Trophoblast cell (in vitro differentiated cells and primary cell): Measurements from ENCODE around the gene CMYA5.

ENCODE experiments used
- DNase-seq, 2 donors: peaks; one replicate each; pipeline ENCODE4 v3.0.0-alpha.2; 2016
- H2AFZ ChIP-seq: 2 replicates; pipeline ENCODE4 v1.6.1; 2013; ENCODE audit warnings: low read length, moderate library complexity, mild to moderate bottlenecking; ENCODE audit not compliant: insufficient read depth, poor library complexity
- H2AK5ac ChIP-seq: 2 replicates; pipeline ENCODE4 v1.6.1; 2013; ENCODE audit warnings: mild to moderate bottlenecking, low read length
- H2BK120ac ChIP-seq: 2 replicates; pipeline ENCODE4 v1.6.1; 2013; ENCODE audit warnings: low read length, mild to moderate bottlenecking, moderate library complexity; ENCODE audit not compliant: insufficient read depth, poor library complexity
- H2BK12ac ChIP-seq: 2 replicates; pipeline ENCODE4 v1.6.1; 2013; ENCODE audit warnings: mild to moderate bottlenecking, low read length, moderate library complexity
- H2BK5ac ChIP-seq: 2 replicates; pipeline ENCODE4 v1.6.1; 2013; ENCODE audit warnings: low read length, low read depth, moderate library complexity, mild to moderate bottlenecking; ENCODE audit not compliant: poor library complexity
- H3K14ac ChIP-seq: 2 replicates; pipeline ENCODE4 v1.6.1; 2013; ENCODE audit warnings: mild to moderate bottlenecking, low read length
- H3K18ac ChIP-seq: 2 replicates; pipeline ENCODE4 v1.6.1; 2013; ENCODE audit warnings: mild to moderate bottlenecking, low read length
- H3K23ac ChIP-seq: 2 replicates; pipeline ENCODE4 v1.6.1; 2013; ENCODE audit warnings: low read length
- H3K27ac ChIP-seq: 2 replicates; pipeline ENCODE4 v1.5.1; 2013; ENCODE audit warnings: low read depth, mild to moderate bottlenecking, inconsistent platforms, low read length, moderate library complexity
- H3K27me3 ChIP-seq: 2 replicates; pipeline ENCODE4 v1.6.1; 2013; ENCODE audit warnings: inconsistent platforms, mild to moderate bottlenecking, low read length, moderate library complexity; ENCODE audit not compliant: insufficient read depth
- H3K36me3 ChIP-seq, 2 experiments: 1 replicate in 1 of 2; 2 replicates in 1 of 2; pipeline ENCODE4 v1.6.1; 2013; ENCODE audit warnings: low read length in 2 of 2, mild to moderate bottlenecking in 2 of 2, moderate library complexity in 1 of 2; ENCODE audit not compliant: insufficient read depth in 2 of 2, control insufficient read depth in 1 of 2
- H3K4ac ChIP-seq: 2 replicates; pipeline ENCODE4 v1.6.1; 2013; ENCODE audit warnings: low read depth, mild to moderate bottlenecking, low read length, moderate library complexity
- H3K4me1 ChIP-seq, 2 experiments: 1 replicate in 1 of 2; 2 replicates in 1 of 2; pipeline ENCODE4 v1.6.1; 2013; ENCODE audit warnings: low read length in 2 of 2, mild to moderate bottlenecking in 2 of 2, moderate library complexity in 1 of 2; ENCODE audit not compliant: insufficient read depth in 2 of 2, control insufficient read depth in 1 of 2
- H3K4me2 ChIP-seq: 2 replicates; pipeline ENCODE4 v1.6.1; 2013; ENCODE audit warnings: inconsistent platforms, mild to moderate bottlenecking, low read length, moderate library complexity
- H3K4me3 ChIP-seq: 2 replicates; pipeline ENCODE4 v1.5.1; 2013; ENCODE audit warnings: mild to moderate bottlenecking, low read depth, low read length, inconsistent platforms
- H3K79me1 ChIP-seq: one replicate; pipeline ENCODE4 v1.6.1; 2013; ENCODE audit warnings: low read length
- H3K79me2 ChIP-seq: 2 replicates; pipeline ENCODE4 v1.6.1; 2013; ENCODE audit warnings: low read length, mild to moderate bottlenecking; ENCODE audit not compliant: control insufficient read depth, insufficient read depth, poor library complexity
- H3K9ac ChIP-seq: 2 replicates; pipeline ENCODE4 v1.6.1; 2013; ENCODE audit warnings: mild to moderate bottlenecking, low read length
- H3K9me3 ChIP-seq: 2 replicates; pipeline ENCODE4 v1.6.1; 2013; ENCODE audit warnings: low read depth, mild to moderate bottlenecking, control low read depth, inconsistent platforms, low read length; ENCODE audit not compliant: insufficient read depth
- H4K12ac ChIP-seq: 2 replicates; pipeline ENCODE4 v1.6.1; 2013; ENCODE audit warnings: low read depth, mild to moderate bottlenecking, low read length, moderate library complexity
- H4K8ac ChIP-seq: 2 replicates; pipeline ENCODE4 v1.6.1; 2013; ENCODE audit warnings: low read depth, mild to moderate bottlenecking, low read length, moderate library complexity
- H4K91ac ChIP-seq: one replicate; pipeline ENCODE4 v1.6.1; 2013; ENCODE audit warnings: low read depth, mild to moderate bottlenecking, low read length, moderate library complexity
- WGBS: extraction: QIAGEN DNeasy Blood & Tissue Kit; methylation state at CpG from one replicate; pipeline ENCODE4 v1.1.7; 2013; ENCODE audit warnings: missing lambda C conversion rate; ENCODE audit not compliant: insufficient read length, insufficient coverage; ENCODE audit errors: extremely low coverage; 5-methylcytosine and 5-hydroxymethylcytosine counted together

Gene CMYA5

GRCh38 chr5:79686799-79687198, 2.8 kb upstream of the CMYA5 start:
- no peak overlapping the region for H3K4me3 ChIP-seq

GRCh38 chr5:79687889-79688288, 1.7 kb upstream of the CMYA5 start:
- H4K12ac ChIP-seq, result no peak overlapping the region
- H2AFZ ChIP-seq, result no peak overlapping the region
- no peak overlapping the region for H4K8ac ChIP-seq
- H3K9ac ChIP-seq, result no peak overlapping the region
- no peak overlapping the region for H3K23ac ChIP-seq
- no peak overlapping the region for H3K4me3 ChIP-seq
- no peak overlapping the region for H2AK5ac ChIP-seq
- H3K4me2 ChIP-seq, result no peak overlapping the region
- no peak for DNase-seq
- peaks cover 5 to 7% of the 10 kb centered on the region in 2 experiments for H3K36me3 ChIP-seq
- no peak overlapping the region for H2BK120ac ChIP-seq
- H3K27me3 ChIP-seq, result no peaks in the 10 kb centered on the region
- no peak overlapping the region for H3K4ac ChIP-seq
- H3K9me3 ChIP-seq, result peaks cover 2% of the 10 kb centered on the region
- no peak overlapping the region for H2BK5ac ChIP-seq
- peaks cover 3% of the 10 kb centered on the region for H3K79me2 ChIP-seq
- H3K14ac ChIP-seq, result no peak overlapping the region
- H3K79me1 ChIP-seq, result peaks cover 5% of the 10 kb centered on the region
- H4K91ac ChIP-seq, result no peak overlapping the region
- no peak overlapping the region for H3K27ac ChIP-seq
- WGBS, result no CpG with 5 or more reads among the region's 1 CpG
- H3K4me1 ChIP-seq, result peaks cover 0 to 12% of the 10 kb centered on the region in 2 experiments
- H3K18ac ChIP-seq, result no peak overlapping the region
- no peak overlapping the region for H2BK12ac ChIP-seq

More at GRCh38 chr5:79686799-79687198, 2.8 kb upstream of the CMYA5 start:
- Histone ChIP-seq H3K36me3 (peaks cover 9% of the 10 kb centered on the region in 2 experiments), H3K4ac (no peak overlapping the region), H4K8ac (no peak overlapping the region), H4K91ac (no peak overlapping the region), H3K27ac (no peak overlapping the region), H3K9me3 (peaks cover 2% of the 10 kb centered on the region), H3K9ac (no peak overlapping the region), H3K18ac (no peak overlapping the region), H2BK120ac (no peak overlapping the region), H2BK12ac (no peak overlapping the region), H3K27me3 (no peaks in the 10 kb centered on the region), H2AK5ac (no peak overlapping the region), H4K12ac (no peak overlapping the region), H2BK5ac (no peak overlapping the region), H3K79me1 (peaks cover 5% of the 10 kb centered on the region), H3K14ac (no peak overlapping the region), H3K4me1 (peaks cover 0 to 12% of the 10 kb centered on the region in 2 experiments), H2AFZ (no peak overlapping the region), H3K4me2 (no peak overlapping the region), H3K79me2 (peaks cover 3% of the 10 kb centered on the region), H3K23ac (no peak overlapping the region)
- whole genome bisulfite sequencing, result no CpG with 5 or more reads among the region's 1 CpG
- DNase-seq, result no peak

GRCh38 chr5:79691007-79691406, 1.4 kb downstream of the CMYA5 start:
- H3K9me3 ChIP-seq, result no peaks in the 10 kb centered on the region
- no peak overlapping the region for H4K12ac ChIP-seq
- H3K4ac ChIP-seq, result no peak overlapping the region
- H3K27ac ChIP-seq, result no peak overlapping the region
- H3K79me1 ChIP-seq, result peaks cover 5% of the 10 kb centered on the region
- peaks cover 3% of the 10 kb centered on the region for H3K79me2 ChIP-seq
- H2AFZ ChIP-seq, result no peak overlapping the region
- no peak overlapping the region for H3K23ac ChIP-seq
- H3K18ac ChIP-seq, result no peak overlapping the region
- H3K14ac ChIP-seq, result no peak overlapping the region
- peaks cover 0 to 12% of the 10 kb centered on the region in 2 experiments for H3K4me1 ChIP-seq
- H2BK5ac ChIP-seq, result no peak overlapping the region
- H3K4me3 ChIP-seq, result no peak overlapping the region
- no peak overlapping the region for H2BK120ac ChIP-seq
- no CpG with 5 or more reads among the region's 1 CpG for WGBS
- H4K8ac ChIP-seq, result no peak overlapping the region
- H3K27me3 ChIP-seq, result no peaks in the 10 kb centered on the region
- DNase-seq, result no peak
- H4K91ac ChIP-seq, result no peak overlapping the region
- H3K36me3 ChIP-seq, result no peaks in the 10 kb centered on the region
- no peak overlapping the region for H3K4me2 ChIP-seq
- no peak overlapping the region for H3K9ac ChIP-seq
- H2BK12ac ChIP-seq, result no peak overlapping the region
- H2AK5ac ChIP-seq, result no peak overlapping the region

DNA sequence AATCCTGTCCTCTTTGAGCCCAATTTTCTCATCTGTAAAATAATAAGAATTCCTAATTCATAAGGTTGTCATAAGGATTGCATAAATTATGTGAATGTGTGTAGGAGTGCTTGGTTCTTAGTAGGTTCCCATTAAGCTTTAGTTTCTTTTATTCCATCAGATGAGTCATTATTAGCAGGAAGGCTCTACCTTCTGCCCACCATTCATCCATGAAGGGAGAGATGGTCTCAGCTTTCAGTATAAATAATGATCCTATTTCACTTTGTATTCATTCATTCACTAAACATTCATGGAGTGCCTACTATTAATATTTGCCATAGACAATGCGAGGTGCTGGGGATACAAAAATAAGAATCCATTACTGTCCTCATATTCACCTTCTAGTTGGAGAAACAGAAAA, 3.0 kb downstream of the CMYA5 start:
- Histone ChIP-seq H4K91ac (no peak overlapping the region), H2BK5ac (no peak overlapping the region), H3K4me2 (no peak overlapping the region), H4K12ac (no peak overlapping the region), H3K9me3 (no peaks in the 10 kb centered on the region), H3K79me2 (peaks cover 3% of the 10 kb centered on the region), H3K14ac (no peak overlapping the region), H2BK12ac (no peak overlapping the region), H2BK120ac (no peak overlapping the region), H3K18ac (no peak overlapping the region), H2AK5ac (no peak overlapping the region), H3K4ac (no peak overlapping the region), H3K27me3 (no peaks in the 10 kb centered on the region), H3K9ac (no peak overlapping the region), H3K79me1 (peaks cover 5% of the 10 kb centered on the region), H3K36me3 (no peaks in the 10 kb centered on the region), H3K23ac (no peak overlapping the region), H3K4me1 (peaks cover 0 to 12% of the 10 kb centered on the region in 2 experiments), H3K4me3 (no peak overlapping the region), H4K8ac (no peak overlapping the region), H2AFZ (no peak overlapping the region), H3K27ac (no peak overlapping the region)
- DNase-seq, result no peak
- no CpG with 5 or more reads among the region's 1 CpG for WGBS
